ENCODE data around the gene CHD5. TPM values are rescaled to one million over a fixed set of nuclear protein-coding genes. Genes with fewer than 3 reads are reported as not detected.

Gene CHD5
- total RNA-seq, 4 donors from 2014 or later, result 0.30 TPM; not detected in 3

GRCh38 chr1:6101826-6102531 lies 78.1 kb downstream of the CHD5 start:
- no peak overlapping the region for H3K27ac ChIP-seq
- WGBS, 2 donors, result 39 to 50% methylated on average over 21 to 25 of the region's 25 CpGs
- no peak for DNase-seq (ENCODE audit: low spot score in 2 of 2)

GRCh38 chr1:6100861-6101783 lies 79.0 kb downstream of the CHD5 start:
- TF ChIP-seq EP300 (IDR thresholded peaks at IDR 0.05) (no peak), CTCF (IDR thresholded peaks at IDR 0.05) (no peak), POLR2A (IDR thresholded peaks at IDR 0.05) (no peak)
- Histone ChIP-seq H3K9me3 (no peaks in the 10 kb centered on the region), H3K4me3 (no peak overlapping the region), H3K36me3 (peaks cover 0 to 17% (median 0%) of the 10 kb centered on the region in 3 donors), H3K27me3 (peaks cover 0 to 27% of the 10 kb centered on the region in 2 donors), H3K4me1 (no peaks in the 10 kb centered on the region), H3K27ac (no peak overlapping the region)
- no peak for DNase-seq (ENCODE audit: low spot score in 2 of 2)
- 48 to 58% methylated on average over 23 of the region's 23 CpGs for WGBS, 2 donors

More at GRCh38 chr1:6101826-6102531, 78.1 kb downstream of the CHD5 start:
- Histone ChIP-seq H3K4me1 (no peaks in the 10 kb centered on the region), H3K27me3 (peaks cover 0 to 27% of the 10 kb centered on the region in 2 donors), H3K36me3 (peaks cover 0 to 11% (median 0%) of the 10 kb centered on the region in 3 donors), H3K9me3 (no peaks in the 10 kb centered on the region), H3K4me3 (no peak overlapping the region)
- TF ChIP-seq EP300 (IDR thresholded peaks at IDR 0.05) (no peak), CTCF (IDR thresholded peaks at IDR 0.05) (no peak), POLR2A (IDR thresholded peaks at IDR 0.05) (no peak)

GRCh38 chr1:6099787-6100765 lies 80.0 kb downstream of the CHD5 start:
- peaks cover 0 to 27% of the 10 kb centered on the region in 2 donors for H3K27me3 ChIP-seq
- 70 to 88% methylated on average over 9 to 19 of the region's 27 CpGs for WGBS, 2 donors
- H3K36me3 ChIP-seq, result peaks cover 0 to 21% (median 0%) of the 10 kb centered on the region in 3 donors
- no peak overlapping the region for H3K4me3 ChIP-seq
- TF ChIP-seq CTCF (IDR thresholded peaks at IDR 0.05), result no peak
- TF ChIP-seq POLR2A (IDR thresholded peaks at IDR 0.05), result no peak
- TF ChIP-seq EP300 (IDR thresholded peaks at IDR 0.05), result no peak
- H3K9me3 ChIP-seq, result no peaks in the 10 kb centered on the region
- no peak overlapping the region for H3K27ac ChIP-seq
- no peak for DNase-seq (ENCODE audit: low spot score in 2 of 2)
- no peaks in the 10 kb centered on the region for H3K4me1 ChIP-seq

- Histone ChIP-seq H3K27ac (no peak overlapping the region), H3K9me3 (no peaks in the 10 kb centered on the region), H3K4me3 (no peak overlapping the region), H3K36me3 (peaks cover 0 to 21% (median 0%) of the 10 kb centered on the region in 3 donors), H3K27me3 (peaks cover 0 to 22% of the 10 kb centered on the region in 2 donors), H3K4me1 (no peaks in the 10 kb centered on the region)
- WGBS, 2 donors, result 80 to 90% methylated on average over 3 to 10 of the region's 15 CpGs
- no peak for DNase-seq (ENCODE audit: low spot score in 2 of 2)
- no peak for TF ChIP-seq POLR2A (IDR thresholded peaks at IDR 0.05)
- TF ChIP-seq EP300 (IDR thresholded peaks at IDR 0.05), result no peak
- no peak for TF ChIP-seq CTCF (IDR thresholded peaks at IDR 0.05)
Observed at GRCh38 chr1:6099297-6099696, 80.8 kb downstream of the CHD5 start.

All from tibial nerve (tissue), 4 donors.